Measurements from ENCODE around the gene RHOH.

RHOH gene

DNA sequence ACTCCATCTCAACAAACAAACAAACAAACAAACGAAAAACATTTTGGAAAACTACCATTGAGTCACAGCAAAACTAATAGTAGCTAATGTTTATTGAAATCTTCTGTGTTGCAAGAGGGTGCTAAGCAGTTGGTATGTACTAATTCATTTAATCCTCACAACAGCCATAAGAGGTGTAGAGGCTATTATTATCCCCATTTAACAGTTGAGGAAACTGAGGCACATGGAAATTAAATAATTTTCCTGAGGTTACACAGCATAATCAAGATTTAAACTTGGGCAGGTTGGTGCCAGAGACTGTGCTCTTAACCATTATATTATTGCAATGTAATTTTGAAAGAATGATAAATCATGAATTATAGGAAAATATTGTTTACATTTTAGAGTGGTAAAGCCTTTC lies 17.5 kb upstream of the RHOH start:
- Mint-ChIP-seq H3K4me1 (peaks cover 17 to 49% of the 10 kb centered on the region in 2 donors), H3K9me3 (no peaks in the 10 kb centered on the region)
- no peak for ATAC-seq (replicated peaks)

DNA sequence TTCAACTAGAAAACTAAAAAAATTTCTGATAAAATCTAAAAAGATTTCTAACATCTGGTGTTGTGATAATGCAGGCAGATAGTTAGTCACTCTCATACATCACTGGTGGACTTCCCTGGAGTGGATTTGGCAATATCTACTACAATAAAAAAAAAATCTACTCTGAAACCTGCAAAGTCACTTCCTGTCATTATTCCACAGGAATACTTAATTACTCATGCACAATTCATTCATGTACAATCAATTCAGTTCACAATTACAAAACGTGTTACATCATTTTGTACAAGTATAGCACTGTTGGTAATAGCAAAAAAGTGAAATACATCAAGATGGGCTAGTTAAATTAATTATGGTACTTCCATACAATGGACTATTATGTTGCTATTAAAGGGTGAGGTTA lies 16.5 kb upstream of the RHOH start:
- Mint-ChIP-seq H3K4me1 (peaks cover 19 to 50% of the 10 kb centered on the region in 2 donors), H3K9me3 (no peaks in the 10 kb centered on the region), H3K27ac (no peak overlapping the region), H3K4me3 (no peak overlapping the region), H3K27me3 (no peaks in the 10 kb centered on the region), H3K36me3 (no peaks in the 10 kb centered on the region)
- ATAC-seq (replicated peaks) (no peak), DNase-seq (no peak)

More for the DNA sequence above, 17.5 kb upstream of the RHOH start:
- DNase-seq = no peak
- H3K27ac Mint-ChIP-seq = no peak overlapping the region
- no peak overlapping the region for H3K4me3 Mint-ChIP-seq
- no peaks in the 10 kb centered on the region for H3K27me3 Mint-ChIP-seq
- H3K36me3 Mint-ChIP-seq = no peaks in the 10 kb centered on the region

DNA sequence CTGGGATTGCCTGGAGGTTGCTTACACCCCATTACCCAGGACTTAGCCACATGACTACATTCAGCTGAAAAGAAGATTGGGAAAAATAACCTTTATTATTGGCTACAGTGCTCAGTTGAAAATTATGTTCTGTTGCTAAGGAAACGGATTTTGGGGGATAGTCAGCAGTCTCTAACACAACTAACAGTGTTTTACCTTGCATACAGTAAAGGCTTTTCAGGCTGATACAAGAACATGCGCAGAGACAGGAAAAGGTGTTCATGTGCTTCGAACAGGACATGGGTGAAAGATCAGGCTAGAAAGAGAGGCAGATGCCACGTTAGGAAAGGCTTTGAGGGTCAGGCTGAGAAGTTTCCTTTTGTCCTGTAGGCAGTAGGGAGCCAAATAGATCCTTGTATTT lies 14.8 kb upstream of the RHOH start:
- peak overlapping the region in 1 of 2 donors; percentile 22 for H3K4me3 Mint-ChIP-seq
- H3K36me3 Mint-ChIP-seq = no peaks in the 10 kb centered on the region

DNA sequence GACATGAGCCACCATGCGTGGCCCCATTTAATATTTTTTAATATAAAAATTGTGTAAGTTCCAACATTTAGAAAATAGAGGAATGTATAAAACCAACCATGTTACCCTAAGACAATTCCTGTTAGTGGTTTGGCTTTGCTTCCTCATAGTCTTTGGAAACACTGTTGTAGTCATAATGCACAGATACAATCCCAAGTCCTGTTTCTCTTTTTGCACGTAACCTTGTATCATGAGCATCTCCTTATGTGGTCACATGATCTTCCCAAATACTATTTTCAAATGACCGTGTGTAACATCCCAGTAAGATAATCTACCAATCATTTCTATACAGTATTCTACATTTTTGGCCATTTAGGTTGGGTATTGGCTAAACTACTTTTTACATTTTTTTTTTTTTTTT lies 13.9 kb upstream of the RHOH start:
- no peak for DNase-seq
- no peak overlapping the region for H3K4me3 Mint-ChIP-seq
- H3K4me1 Mint-ChIP-seq = peaks cover 26 to 59% of the 10 kb centered on the region in 2 donors
- ATAC-seq (replicated peaks) = no peak
- H3K27ac Mint-ChIP-seq = no peak overlapping the region
- H3K9me3 Mint-ChIP-seq = no peaks in the 10 kb centered on the region
- peaks cover 0 to 3% of the 10 kb centered on the region in 2 donors for H3K36me3 Mint-ChIP-seq
- H3K27me3 Mint-ChIP-seq = no peaks in the 10 kb centered on the region

More for the DNA sequence above, 14.8 kb upstream of the RHOH start:
- ATAC-seq (replicated peaks) = no peak
- H3K27ac Mint-ChIP-seq = no peak overlapping the region
- H3K27me3 Mint-ChIP-seq = no peaks in the 10 kb centered on the region
- no peak for DNase-seq
- H3K9me3 Mint-ChIP-seq = no peaks in the 10 kb centered on the region
- H3K4me1 Mint-ChIP-seq = peaks cover 24 to 54% of the 10 kb centered on the region in 2 donors

DNA sequence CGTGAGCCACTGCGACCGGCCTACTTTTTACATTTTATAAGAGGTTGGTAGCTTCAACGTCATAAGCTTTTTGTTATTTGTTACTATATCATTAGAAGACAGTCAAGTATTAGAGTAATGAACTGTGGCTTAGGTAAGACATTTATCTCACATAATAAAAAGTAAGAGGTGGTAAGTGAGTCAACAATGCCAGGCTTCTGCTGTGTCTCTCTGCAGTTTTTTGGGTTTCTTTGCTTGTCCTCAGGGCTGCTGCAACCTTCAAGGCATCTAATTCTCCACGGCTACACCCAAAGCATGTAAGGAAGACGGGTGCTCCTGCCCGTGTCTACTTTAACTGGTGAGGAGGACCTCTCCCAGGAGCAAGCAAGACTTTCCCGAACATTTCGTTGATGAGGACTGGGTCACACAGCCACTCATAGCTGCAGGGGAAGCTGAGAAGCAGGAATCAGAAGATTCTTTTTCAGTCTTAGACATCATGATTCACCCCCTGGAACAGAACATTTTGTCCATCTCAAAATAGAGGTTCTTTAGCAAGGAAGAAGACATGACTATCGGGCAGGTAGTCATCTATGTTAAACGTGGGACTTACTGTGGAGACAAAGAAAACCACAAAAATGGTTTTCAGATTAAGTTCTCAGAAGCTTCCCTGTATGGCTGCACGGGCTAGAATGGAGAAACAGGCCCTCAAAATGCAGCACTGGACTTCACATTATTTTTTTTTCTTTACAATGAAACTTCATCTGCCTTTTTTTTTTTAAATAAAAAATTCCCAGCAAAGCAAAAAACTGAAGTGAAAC lies 13.0 kb upstream of the RHOH start:
- ATAC-seq (replicated peaks) (peak; percentile 76 to 78), DNase-seq (no peak)
- Mint-ChIP-seq H3K27me3 (no peaks in the 10 kb centered on the region), H3K4me3 (peak overlapping the region; percentile 42 to 57), H3K9me3 (no peaks in the 10 kb centered on the region), H3K27ac (peak overlapping the region; percentile 89), H3K4me1 (peaks cover 26 to 59% of the 10 kb centered on the region in 2 donors), H3K36me3 (peaks cover 0 to 3% of the 10 kb centered on the region in 2 donors)

DNA sequence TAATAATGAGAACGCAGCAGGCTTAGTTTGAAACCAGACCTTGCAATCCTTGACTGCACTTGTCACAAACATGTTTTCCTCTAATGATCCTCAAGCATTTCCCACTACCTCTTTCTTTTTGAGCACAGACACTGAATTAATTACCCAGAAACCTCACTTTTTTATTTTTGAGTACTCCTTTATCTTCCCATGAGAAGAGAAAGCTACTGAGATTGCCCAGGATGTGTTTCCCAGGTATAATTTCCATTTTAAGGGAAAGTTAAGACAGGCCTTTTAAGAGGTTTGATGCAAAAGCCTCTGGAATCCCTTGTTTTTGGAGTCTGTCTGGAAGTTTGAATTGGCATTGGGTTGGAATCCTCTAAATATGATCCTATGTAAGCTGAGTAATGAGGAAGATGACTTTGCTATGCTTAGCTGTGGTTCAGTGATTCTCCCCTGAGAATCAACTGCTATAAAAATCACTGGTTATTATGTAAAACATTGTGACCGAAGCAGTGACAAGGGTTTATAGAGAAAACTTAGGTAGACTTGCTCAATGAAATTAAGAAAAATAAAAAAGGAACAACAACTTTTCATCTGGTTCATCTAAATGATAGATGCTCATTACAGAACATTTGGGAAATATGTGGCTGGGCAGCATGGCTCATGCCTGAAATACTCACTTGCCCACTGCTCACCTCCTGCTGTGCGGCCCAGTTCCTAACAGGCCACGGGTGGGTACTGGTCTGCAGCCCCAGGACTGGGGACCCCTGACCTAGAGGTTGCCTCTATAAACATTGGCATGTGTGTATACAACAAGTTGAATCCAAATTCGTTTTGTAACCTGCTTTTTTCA lies 10.8 kb upstream of the RHOH start:
- Mint-ChIP-seq H3K27ac (peak overlapping the region; percentile 83), H3K36me3 (peaks cover 0 to 3% of the 10 kb centered on the region in 2 donors), H3K4me1 (peaks cover 41 to 77% of the 10 kb centered on the region in 2 donors), H3K9me3 (no peaks in the 10 kb centered on the region), H3K27me3 (no peaks in the 10 kb centered on the region), H3K4me3 (peak overlapping the region; percentile 17 to 28)
- peak; percentile 77 to 81 for ATAC-seq (replicated peaks)
- DNase-seq = no peak

DNA sequence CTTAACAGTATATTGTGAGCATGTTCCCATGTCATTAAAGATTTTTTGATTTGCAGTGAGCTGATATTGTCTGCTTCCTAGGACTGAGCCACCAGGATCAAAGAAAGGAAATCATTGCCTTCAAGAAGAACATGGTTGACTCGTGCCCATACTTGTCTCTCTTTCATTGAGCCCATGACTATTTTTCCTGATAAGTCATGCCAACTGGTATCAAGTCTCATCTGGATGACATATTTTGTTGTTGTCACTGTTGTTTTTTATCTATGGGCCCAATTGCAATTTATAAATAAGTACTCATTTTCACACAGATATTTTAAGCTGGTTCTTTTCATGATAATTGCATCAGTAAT lies 10.2 kb upstream of the RHOH start:
- no peaks in the 10 kb centered on the region for H3K9me3 Mint-ChIP-seq
- peak overlapping the region in 1 of 2 donors; percentile 28 for H3K4me3 Mint-ChIP-seq
- peak overlapping the region; percentile 83 for H3K27ac Mint-ChIP-seq

DNA sequence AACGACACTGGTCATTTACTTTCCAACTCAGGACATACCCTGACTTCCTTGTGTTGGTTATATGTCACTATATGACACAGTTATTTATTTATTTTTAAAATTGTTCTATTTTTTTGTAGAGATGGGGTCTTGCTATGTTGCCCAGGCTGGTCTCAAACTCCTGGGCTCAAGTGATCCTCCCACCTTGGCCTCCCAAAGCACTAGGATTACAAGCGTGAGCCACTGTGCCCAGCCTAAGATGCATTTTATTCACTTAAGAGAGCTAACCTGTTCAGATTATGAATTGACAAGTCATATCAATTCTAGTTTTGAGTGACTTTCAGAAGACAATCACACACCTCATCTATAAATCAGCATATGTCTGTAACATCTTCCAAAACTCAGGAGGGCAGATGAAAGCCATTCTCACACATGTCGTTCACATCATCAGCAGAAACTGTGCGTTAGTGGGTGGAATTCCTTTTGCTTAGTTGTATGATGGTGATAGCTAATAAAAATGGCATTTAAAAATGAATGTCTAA lies 9.4 kb upstream of the RHOH start:
- Mint-ChIP-seq H3K27ac (peak overlapping the region; percentile 75), H3K27me3 (no peaks in the 10 kb centered on the region), H3K4me3 (peak overlapping the region in 1 of 2 donors; percentile 17), H3K4me1 (peaks cover 44 to 76% of the 10 kb centered on the region in 2 donors), H3K9me3 (no peaks in the 10 kb centered on the region), H3K36me3 (peaks cover 0 to 3% of the 10 kb centered on the region in 2 donors)
- ATAC-seq (replicated peaks) (no peak), DNase-seq (no peak)

More for the DNA sequence above, 10.2 kb upstream of the RHOH start:
- no peaks in the 10 kb centered on the region for H3K27me3 Mint-ChIP-seq
- peaks cover 0 to 3% of the 10 kb centered on the region in 2 donors for H3K36me3 Mint-ChIP-seq
- peaks cover 44 to 77% of the 10 kb centered on the region in 2 donors for H3K4me1 Mint-ChIP-seq
- no peak for ATAC-seq (replicated peaks)
- no peak for DNase-seq

DNA sequence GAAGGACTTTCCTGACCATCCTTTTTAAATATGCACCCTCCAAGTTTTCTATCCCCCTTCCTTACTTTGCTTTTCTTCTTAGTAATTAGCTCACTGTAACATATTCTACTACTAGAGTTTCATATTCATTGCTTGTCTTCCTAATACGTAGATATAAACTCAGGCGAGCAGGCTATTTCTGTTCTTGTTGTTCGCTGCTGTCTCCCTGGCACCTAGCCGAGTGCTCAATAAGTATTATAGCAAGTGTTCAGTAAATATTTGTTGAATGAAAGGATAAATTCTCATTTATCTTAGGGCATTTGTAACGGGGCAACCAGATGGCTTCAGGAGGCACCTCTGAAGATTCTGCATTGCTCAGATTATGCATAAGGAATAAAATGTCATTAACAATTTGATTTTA lies 6.8 kb upstream of the RHOH start:
- H3K4me1 Mint-ChIP-seq = peaks cover 49 to 82% of the 10 kb centered on the region in 2 donors
- H3K27me3 Mint-ChIP-seq = no peaks in the 10 kb centered on the region
- peaks cover 0 to 3% of the 10 kb centered on the region in 2 donors for H3K36me3 Mint-ChIP-seq
- DNase-seq (no peak), ATAC-seq (replicated peaks) (no peak)
- peak overlapping the region; percentile 70 for H3K27ac Mint-ChIP-seq
- H3K4me3 Mint-ChIP-seq = no peak overlapping the region
- H3K9me3 Mint-ChIP-seq = no peaks in the 10 kb centered on the region

DNA sequence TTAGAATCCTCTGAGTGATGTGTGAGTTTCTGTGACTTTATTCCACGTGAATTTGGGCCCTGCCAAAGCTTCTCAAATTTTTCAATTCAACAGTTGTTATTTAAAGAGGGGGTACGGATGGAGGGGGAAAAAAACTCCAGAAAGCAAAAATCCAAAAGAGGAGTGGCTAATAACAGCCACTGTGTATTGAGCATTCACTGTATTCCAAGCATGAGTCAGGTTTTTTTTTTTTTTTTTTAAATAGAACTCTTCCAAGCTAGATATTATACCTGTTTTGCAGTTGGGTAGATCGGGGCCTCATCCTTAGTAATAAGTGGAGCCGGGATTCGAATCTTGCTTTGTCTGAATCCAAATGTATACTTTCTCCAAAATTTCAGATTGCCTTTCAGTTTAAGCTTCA lies 6.4 kb upstream of the RHOH start:
- Mint-ChIP-seq H3K27ac (peak overlapping the region; percentile 47), H3K27me3 (no peaks in the 10 kb centered on the region), H3K4me3 (peak overlapping the region in 1 of 2 donors; percentile 55), H3K36me3 (peaks cover 0 to 3% of the 10 kb centered on the region in 2 donors), H3K9me3 (no peaks in the 10 kb centered on the region), H3K4me1 (peaks cover 52 to 87% of the 10 kb centered on the region in 2 donors)
- DNase-seq = no peak
- no peak for ATAC-seq (replicated peaks)

DNA sequence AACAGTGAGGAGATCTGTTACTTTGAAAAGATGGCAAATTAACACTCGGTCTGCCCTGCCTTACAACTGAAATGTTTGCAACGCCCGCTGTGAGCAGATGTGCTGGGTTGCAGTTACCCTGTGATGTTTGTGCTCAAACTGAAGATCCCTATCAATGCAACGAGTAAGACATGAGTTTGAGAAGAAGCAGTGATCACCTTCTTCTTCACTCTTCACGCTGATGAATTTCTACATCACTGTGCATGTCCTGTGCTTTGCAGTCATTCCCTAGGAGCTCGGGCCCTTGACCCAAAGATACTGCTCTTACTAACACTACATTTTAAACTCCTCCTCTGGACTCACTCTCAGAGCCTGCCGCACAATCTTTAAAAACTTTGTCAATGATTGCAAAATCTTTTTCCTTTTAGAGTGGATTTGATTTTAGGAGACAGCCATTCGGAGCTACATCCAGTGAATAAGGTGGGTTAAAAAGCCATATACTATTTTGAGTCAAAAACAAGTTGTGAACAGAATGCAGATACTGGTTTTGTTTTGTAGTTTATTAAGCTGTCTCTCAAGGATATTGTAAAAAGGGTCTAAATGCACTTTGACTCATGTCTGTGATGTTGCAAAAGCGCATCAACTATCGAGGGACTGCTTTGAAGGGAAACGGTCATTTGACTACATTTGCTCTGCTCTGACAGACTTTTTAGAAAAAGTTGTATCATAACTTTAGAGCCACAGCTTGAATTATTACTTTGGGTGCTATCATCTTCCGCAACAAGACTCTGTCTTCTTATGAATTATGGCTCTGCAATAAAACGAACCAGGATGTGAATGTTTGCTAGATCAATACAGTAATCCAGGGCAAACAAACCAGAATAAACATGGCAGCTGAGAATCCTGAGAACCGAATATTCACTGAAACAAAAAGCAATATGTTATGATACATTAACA lies 5.7 kb upstream of the RHOH start:
- Mint-ChIP-seq H3K27ac (peak overlapping the region; percentile 52), H3K27me3 (no peaks in the 10 kb centered on the region), H3K4me3 (peak overlapping the region; percentile 43 to 55), H3K36me3 (peaks cover 0 to 3% of the 10 kb centered on the region in 2 donors), H3K4me1 (peaks cover 58 to 91% of the 10 kb centered on the region in 2 donors), H3K9me3 (no peaks in the 10 kb centered on the region)
- no peak for ATAC-seq (replicated peaks)
- no peak for DNase-seq

DNA sequence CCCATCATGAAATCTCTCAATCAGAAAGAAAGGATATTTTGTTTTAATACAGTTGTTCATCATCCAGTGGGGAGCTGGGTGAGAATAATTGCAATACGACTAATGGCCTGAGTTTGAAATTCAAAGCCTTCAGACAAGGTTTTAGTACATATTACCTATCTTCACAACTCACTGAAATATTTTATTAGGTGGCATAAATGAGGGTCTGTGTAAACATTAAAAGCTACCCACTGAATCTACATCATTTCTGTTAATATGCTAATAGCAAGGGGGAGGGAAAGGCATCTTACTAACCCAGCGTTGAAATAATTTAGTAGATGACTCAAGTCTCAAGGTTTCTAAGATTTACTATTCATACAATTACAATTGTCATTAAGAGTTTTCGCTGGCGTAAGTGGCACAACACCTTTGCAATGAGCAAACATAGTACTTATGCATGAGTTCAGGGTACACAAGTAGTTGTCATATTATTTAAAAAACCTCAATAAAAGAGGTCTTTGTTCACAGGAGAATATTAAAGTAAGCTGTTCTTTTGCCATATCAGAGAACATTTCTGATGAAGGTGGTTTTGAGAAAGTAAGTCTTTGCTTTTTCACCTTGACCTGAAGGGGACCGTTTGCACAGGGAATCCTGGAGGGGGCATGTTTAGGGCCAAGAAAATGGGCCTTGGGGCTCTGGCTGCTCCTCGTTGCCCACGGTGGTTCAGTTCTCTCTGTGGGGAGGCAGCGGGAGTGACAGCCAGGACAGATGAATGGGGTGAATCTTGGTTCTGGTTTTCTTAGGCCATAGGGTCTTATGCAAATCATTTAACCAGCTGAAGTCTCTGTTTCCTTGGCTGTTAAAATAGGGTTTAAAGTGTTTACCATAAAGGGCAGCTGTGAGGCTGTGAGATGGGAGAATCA lies 4.5 kb upstream of the RHOH start:
- Mint-ChIP-seq H3K4me3 (peak overlapping the region; percentile 78 to 91), H3K36me3 (peaks cover 0 to 3% of the 10 kb centered on the region in 2 donors)

More for the DNA sequence above, 4.5 kb upstream of the RHOH start:
- Mint-ChIP-seq H3K27me3 (no peaks in the 10 kb centered on the region), H3K27ac (peak overlapping the region; percentile 92), H3K9me3 (no peaks in the 10 kb centered on the region), H3K4me1 (peaks cover 54 to 88% of the 10 kb centered on the region in 2 donors)
- peak; percentile 8 to 10 for ATAC-seq (replicated peaks)
- no peak for DNase-seq

Data from stimulated activated naive B cell treated with anti-CD40 and anti-IgM and Interleukin-4, amounts not matched to agents 10 μg/mL and 1 μg/mL and 100 μg/mL, for 72 hours (primary cell).